Activated CD4-positive, alpha-beta T cell treated with anti-CD3 and anti-CD28 coated beads, Interleukin-10, Interleukin-2, amounts not matched to agents 100 ng/mL and 50 ng/mL, durations not matched to agents 16 hours and 8 hours (primary cell): ENCODE measurements around the gene ZNF232.
"Not testable (repeated sequence)": the region's sequence is repeated elsewhere in the genome, so short reads cannot be mapped to it uniquely, and the experiment has no call there.

Source experiments
- DNase-seq: peaks from one replicate; pipeline ENCODE4 v3.0.0-alpha.2; 2020

ZNF232 gene

GRCh38 chr17:5111402-5112204, at the start of gene ZNF232:
Gene ZNF232 (minus strand): TSS chr17:5111878. CDS start chr17:5111822, 56 bp downstream.
- peak; percentile 96 for DNase-seq

GRCh38 chr17:5160702-5161101, 49.0 kb upstream of the ZNF232 start:
- not testable (repeated sequence) for DNase-seq

GRCh38 chr17:5146122-5146521, 34.4 kb upstream of the ZNF232 start:
- not testable (repeated sequence) for DNase-seq

GRCh38 chr17:5142877-5143276, 31.2 kb upstream of the ZNF232 start:
- not testable (repeated sequence) for DNase-seq

- no peak for DNase-seq
Measured at GRCh38 chr17:5139458-5139732, 27.7 kb upstream of the ZNF232 start.

- no peak for DNase-seq
Measured at GRCh38 chr17:5138616-5139457, 27.2 kb upstream of the ZNF232 start.

- not testable (repeated sequence) for DNase-seq
Measured at GRCh38 chr17:5138198-5138544, 26.5 kb upstream of the ZNF232 start.

- DNase-seq = not testable (repeated sequence)
Measured at GRCh38 chr17:5137511-5138197, 26.0 kb upstream of the ZNF232 start.

- not testable (repeated sequence) for DNase-seq
Measured at GRCh38 chr17:5136580-5137412, 25.1 kb upstream of the ZNF232 start.

GRCh38 chr17:5135726-5136579, 24.3 kb upstream of the ZNF232 start:
- no peak for DNase-seq

- DNase-seq = not testable (repeated sequence)
Measured at GRCh38 chr17:5135131-5135712, 23.5 kb upstream of the ZNF232 start.

GRCh38 chr17:5134571-5134970, 22.9 kb upstream of the ZNF232 start:
- DNase-seq = not testable (repeated sequence)

- not testable (repeated sequence) for DNase-seq
Measured at GRCh38 chr17:5133961-5134360, 22.3 kb upstream of the ZNF232 start.

GRCh38 chr17:5133311-5133710, 21.6 kb upstream of the ZNF232 start:
- DNase-seq = no peak

GRCh38 chr17:5132503-5133225, 21.0 kb upstream of the ZNF232 start:
- DNase-seq = not testable (repeated sequence)

GRCh38 chr17:5131799-5132502, 20.3 kb upstream of the ZNF232 start:
- DNase-seq = not testable (repeated sequence)

GRCh38 chr17:5131146-5131715, 19.6 kb upstream of the ZNF232 start:
- no peak for DNase-seq

- not testable (repeated sequence) for DNase-seq
Measured at GRCh38 chr17:5130687-5131086, 19.0 kb upstream of the ZNF232 start.

GRCh38 chr17:5130261-5130660, 18.6 kb upstream of the ZNF232 start:
- not testable (repeated sequence) for DNase-seq
